Mesothelial cell of epicardium (in vitro differentiated cells): ENCODE measurements around the gene DCUN1D4. TPM values are rescaled to one million over a fixed set of nuclear protein-coding genes. Genes with fewer than 3 reads are reported as not detected.

Experiments used
- DNase-seq, 2 experiments: peaks; one replicate each; pipeline ENCODE4 v3.0.0; 2021; ENCODE audit warnings: low spot score in 2 of 2; ENCODE audit not compliant: unreplicated experiment in 2 of 2
- H3K27ac Mint-ChIP-seq: 2 replicates; pipeline ENCODE4 v1.8.0; 2021; ENCODE audit warnings: mixed read lengths
- H3K27me3 Mint-ChIP-seq: 2 replicates; pipeline ENCODE4 v1.8.0; 2021; ENCODE audit warnings: low read depth, mixed read lengths
- H3K36me3 Mint-ChIP-seq: 2 replicates; pipeline ENCODE4 v1.8.0; 2021; ENCODE audit warnings: mixed read lengths
- H3K4me1 Mint-ChIP-seq: 2 replicates; pipeline ENCODE4 v1.8.0; 2021; ENCODE audit warnings: mixed read lengths
- H3K4me3 Mint-ChIP-seq: 2 replicates; pipeline ENCODE4 v1.8.0; 2021; ENCODE audit warnings: mild to moderate bottlenecking, moderate library complexity, mixed read lengths
- H3K9me3 Mint-ChIP-seq: 2 replicates; pipeline ENCODE4 v1.8.0; 2021; ENCODE audit warnings: mixed read lengths
- total RNA-seq: library from RNA; stranded (reverse); gene quantifications from 3 replicates; pipeline ENCODE4 v1.2.1, GENCODE V29; 2021
- TF ChIP-seq, protein P1 (sequence below): fragments of 200-600 bp; sonication (generic); IDR thresholded peaks from one replicate; pipeline ENCODE4 v1.5.0; 2021; ENCODE audit warnings: antibody characterized with exemption; ENCODE audit not compliant: unreplicated experiment

DCUN1D4 gene
- total RNA-seq, 1 donor from 2014 or later, result 44.8 TPM

DNA sequence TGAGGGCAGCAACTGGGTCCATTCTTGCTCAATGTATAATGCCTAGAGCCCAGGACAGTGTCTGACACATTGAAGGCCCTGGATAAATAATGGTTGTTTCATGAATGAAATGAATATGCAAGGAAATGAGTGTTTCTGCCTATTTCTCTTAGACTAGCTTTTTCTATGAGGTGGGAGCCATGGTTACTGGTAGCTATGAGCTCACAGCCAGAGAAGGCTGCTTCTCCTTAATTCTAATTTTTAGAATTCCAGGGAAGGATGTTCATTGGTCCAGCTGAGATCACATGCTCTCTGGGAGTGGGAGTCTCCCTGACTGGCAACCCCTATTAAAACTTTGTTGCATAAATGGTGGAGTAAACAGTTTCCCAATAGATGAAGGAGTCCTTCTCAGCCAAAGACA lies 9.7 kb upstream of the DCUN1D4 start:
- Mint-ChIP-seq H3K27me3 (peaks cover 17% of the 10 kb centered on the region), H3K36me3 (no peaks in the 10 kb centered on the region), H3K27ac (no peak overlapping the region), H3K9me3 (no peaks in the 10 kb centered on the region), H3K4me1 (no peaks in the 10 kb centered on the region), H3K4me3 (no peak overlapping the region)
- TF ChIP-seq, protein P1, sequence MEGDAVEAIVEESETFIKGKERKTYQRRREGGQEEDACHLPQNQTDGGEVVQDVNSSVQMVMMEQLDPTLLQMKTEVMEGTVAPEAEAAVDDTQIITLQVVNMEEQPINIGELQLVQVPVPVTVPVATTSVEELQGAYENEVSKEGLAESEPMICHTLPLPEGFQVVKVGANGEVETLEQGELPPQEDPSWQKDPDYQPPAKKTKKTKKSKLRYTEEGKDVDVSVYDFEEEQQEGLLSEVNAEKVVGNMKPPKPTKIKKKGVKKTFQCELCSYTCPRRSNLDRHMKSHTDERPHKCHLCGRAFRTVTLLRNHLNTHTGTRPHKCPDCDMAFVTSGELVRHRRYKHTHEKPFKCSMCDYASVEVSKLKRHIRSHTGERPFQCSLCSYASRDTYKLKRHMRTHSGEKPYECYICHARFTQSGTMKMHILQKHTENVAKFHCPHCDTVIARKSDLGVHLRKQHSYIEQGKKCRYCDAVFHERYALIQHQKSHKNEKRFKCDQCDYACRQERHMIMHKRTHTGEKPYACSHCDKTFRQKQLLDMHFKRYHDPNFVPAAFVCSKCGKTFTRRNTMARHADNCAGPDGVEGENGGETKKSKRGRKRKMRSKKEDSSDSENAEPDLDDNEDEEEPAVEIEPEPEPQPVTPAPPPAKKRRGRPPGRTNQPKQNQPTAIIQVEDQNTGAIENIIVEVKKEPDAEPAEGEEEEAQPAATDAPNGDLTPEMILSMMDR, result no peak
- no peak for DNase-seq

DNA sequence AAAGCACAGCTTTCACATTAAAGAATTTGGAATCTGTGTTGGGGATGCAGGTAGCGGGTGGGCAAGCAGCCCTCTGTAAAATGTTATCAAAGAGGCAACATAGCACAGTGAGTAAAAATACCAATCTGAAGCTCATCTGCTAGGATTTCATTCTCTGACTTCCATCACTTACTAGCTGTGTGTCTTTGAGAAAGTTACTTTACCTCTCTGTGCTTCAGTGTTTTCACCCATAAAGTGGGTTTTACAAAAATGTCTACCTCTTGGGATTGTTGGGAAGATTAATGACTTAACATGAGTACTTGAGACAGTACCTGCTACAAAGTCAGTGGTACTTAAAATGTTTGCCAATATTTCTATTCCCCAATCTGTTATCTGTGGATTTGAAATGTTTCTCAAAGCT lies 7.9 kb upstream of the DCUN1D4 start:
- Mint-ChIP-seq H3K36me3 (no peaks in the 10 kb centered on the region), H3K4me1 (no peaks in the 10 kb centered on the region), H3K9me3 (no peaks in the 10 kb centered on the region), H3K27me3 (peaks cover 11% of the 10 kb centered on the region), H3K27ac (no peak overlapping the region), H3K4me3 (no peak overlapping the region)
- DNase-seq, result no peak
- TF ChIP-seq, protein P1, result no peak

DNA sequence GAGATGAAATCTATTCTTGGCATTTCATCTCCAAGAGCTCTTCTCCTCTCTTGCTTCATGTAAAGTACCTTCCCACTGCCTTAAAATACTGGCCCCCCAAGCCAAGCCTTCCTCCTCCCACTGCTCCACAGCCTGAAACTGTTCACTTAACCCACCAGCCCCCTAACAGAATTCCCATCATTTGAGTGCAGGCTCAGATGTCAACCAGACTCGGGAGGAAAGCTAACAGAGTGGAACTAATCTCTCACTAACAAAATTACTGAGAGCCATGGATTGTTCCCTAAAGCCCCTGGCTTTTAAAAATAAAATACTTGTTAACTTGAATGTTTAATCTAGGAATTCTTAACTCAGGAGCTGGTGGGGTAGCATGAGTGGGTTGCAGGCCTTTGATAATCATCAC lies 7.1 kb upstream of the DCUN1D4 start:
- Mint-ChIP-seq H3K36me3 (no peaks in the 10 kb centered on the region), H3K4me3 (no peak overlapping the region), H3K9me3 (no peaks in the 10 kb centered on the region), H3K4me1 (no peaks in the 10 kb centered on the region), H3K27me3 (peaks cover 14% of the 10 kb centered on the region), H3K27ac (no peak overlapping the region)
- TF ChIP-seq, protein P1, result no peak
- no peak for DNase-seq

DNA sequence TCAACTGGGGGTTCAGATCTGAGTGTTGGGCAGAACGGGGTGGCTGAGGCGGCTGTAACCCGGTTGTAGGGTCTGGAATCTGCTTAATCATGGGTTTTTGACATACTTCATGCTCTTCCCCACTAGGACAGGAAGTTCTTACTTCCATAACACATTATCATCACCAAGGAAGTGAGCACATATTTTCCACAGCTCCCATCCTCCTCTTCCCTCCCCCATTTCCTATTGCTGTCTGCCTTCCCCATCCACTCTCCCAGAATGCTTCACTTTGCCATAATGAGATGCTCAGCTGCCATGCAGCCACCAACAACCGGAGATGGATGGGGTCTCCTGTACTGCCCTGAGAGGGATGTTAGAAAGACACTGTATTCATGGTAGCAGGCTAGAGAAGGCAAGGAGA lies 6.4 kb upstream of the DCUN1D4 start:
- Mint-ChIP-seq H3K36me3 (no peaks in the 10 kb centered on the region), H3K9me3 (no peaks in the 10 kb centered on the region), H3K4me3 (no peak overlapping the region), H3K4me1 (no peaks in the 10 kb centered on the region), H3K27me3 (peaks cover 15% of the 10 kb centered on the region), H3K27ac (no peak overlapping the region)
- TF ChIP-seq, protein P1, result no peak
- no peak for DNase-seq

DNA sequence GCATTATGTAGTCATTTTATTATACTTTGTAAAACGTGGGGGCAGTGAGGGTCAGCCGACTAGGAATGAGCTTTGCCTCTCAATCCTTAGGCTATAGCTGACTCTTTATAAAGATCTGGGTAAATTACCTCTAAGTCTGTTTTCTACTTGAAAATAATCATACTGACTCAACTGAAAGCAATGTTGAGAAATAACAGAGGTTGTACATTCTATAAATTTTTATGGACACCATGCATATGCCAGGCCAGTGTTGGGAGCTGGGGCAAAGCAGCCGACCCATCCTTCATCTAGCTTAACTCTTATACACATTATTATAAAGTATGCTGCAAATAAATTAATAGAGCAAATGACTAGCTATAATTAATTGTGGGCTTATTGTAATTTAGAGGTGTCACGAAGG lies 2.2 kb upstream of the DCUN1D4 start:
- DNase-seq, result no peak
- Mint-ChIP-seq H3K4me3 (no peak overlapping the region), H3K27ac (no peak overlapping the region), H3K4me1 (peaks cover 14% of the 10 kb centered on the region), H3K36me3 (no peaks in the 10 kb centered on the region), H3K9me3 (no peaks in the 10 kb centered on the region), H3K27me3 (peaks cover 12% of the 10 kb centered on the region)
- TF ChIP-seq, protein P1, result no peak

DNA sequence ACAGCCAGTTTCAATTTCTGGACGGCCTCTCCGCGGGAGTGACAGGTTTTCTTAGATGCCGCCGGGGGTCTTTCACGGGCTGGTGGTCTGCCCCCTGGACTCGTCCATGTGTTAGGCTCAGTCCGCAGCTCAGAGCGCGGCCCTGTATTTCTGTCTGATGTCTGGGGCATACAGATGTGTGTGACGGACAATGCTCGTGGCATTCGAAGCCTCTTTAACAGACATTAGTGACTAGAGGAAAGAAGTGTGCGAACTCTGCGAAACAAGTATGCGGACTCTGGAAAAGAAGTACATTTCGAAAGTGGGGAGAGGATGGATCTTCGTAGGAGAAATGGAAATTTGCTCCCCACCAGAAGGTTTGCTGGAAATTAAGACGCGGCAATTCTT lies 793 bp upstream of the DCUN1D4 start:
- H3K27ac Mint-ChIP-seq, result peak overlapping the region; percentile 96
- TF ChIP-seq, protein P1, result no peak
- peaks cover 14% of the 10 kb centered on the region for H3K4me1 Mint-ChIP-seq
- H3K36me3 Mint-ChIP-seq, result no peaks in the 10 kb centered on the region
- H3K27me3 Mint-ChIP-seq, result peaks cover 11% of the 10 kb centered on the region
- DNase-seq, result no peak
- peak overlapping the region; percentile 94 for H3K4me3 Mint-ChIP-seq
- no peaks in the 10 kb centered on the region for H3K9me3 Mint-ChIP-seq
